T-cell (primary cell): ENCODE data around the gene MPRIP. TPM values are rescaled to one million over a fixed set of nuclear protein-coding genes. Genes with fewer than 3 reads are reported as not detected.
A peak's percentile ranks its signal among the peaks of the same experiment; 100 is the strongest.

Source experiments
- ATAC-seq, 4 experiments: fragments of 200-7000 bp in 3 of 4; fragments of 150-1000 bp in 1 of 4; cut with Tn5 transposase; replicated peaks in 1 of 4; 1 replicate in 3 of 4; 2 replicates in 1 of 4; pipeline ENCODE4 v1.10.0; 2021; ENCODE audit warnings: moderate library complexity in 3 of 4, mild to moderate bottlenecking in 2 of 4, moderate number of reproducible peaks in 1 of 4
- CTCF ChIA-PET, 2 donors: fragments of 300-600 bp; sonication (Branson Sonifier 250); formaldehyde crosslinking; loops; one replicate each; lab custom pipeline; 2022; ENCODE audit warnings: antibody characterized with exemption in 2 of 2; lab: Charles Lee
- POLR2A ChIA-PET, 2 donors: fragments of 300-600 bp; sonication (Branson Sonifier 250); formaldehyde crosslinking; loops; one replicate each; lab custom pipeline; 2022; ENCODE audit warnings: antibody characterized with exemption in 2 of 2; lab: Charles Lee
- DNase-seq, 35 experiments: peaks; one replicate each; pipeline versions ENCODE4 v3.0.0 to v3.0.0-alpha.2; 2013 to 2023
- H3K27ac ChIP-seq: one replicate; pipeline ENCODE4 v1.5.1; 2013; ENCODE audit warnings: low read length
- H3K27me3 ChIP-seq, 2 experiments: replicated peaks in 1 of 2; 1 replicate in 1 of 2; 2 replicates in 1 of 2; pipeline versions ENCODE4 v1.6.1 to v1.7.0; 2013; ENCODE audit warnings: low read length in 1 of 2, mixed read lengths in 1 of 2; ENCODE audit not compliant: control insufficient read depth in 2 of 2, insufficient read depth in 2 of 2; ENCODE audit errors: extremely low read depth in 1 of 2
- H3K36me3 ChIP-seq, 2 donors: 1 replicate in 1 of 2; 2 replicates in 1 of 2; pipeline versions ENCODE4 v1.6.1 to v1.7.0; 2013; ENCODE audit warnings: low read length in 1 of 2; ENCODE audit not compliant: control insufficient read depth in 2 of 2, insufficient read depth in 1 of 2; ENCODE audit errors: extremely low read depth in 1 of 2
- H3K4me1 ChIP-seq, 2 experiments: 1 replicate in 1 of 2; 2 replicates in 1 of 2; pipeline versions ENCODE4 v1.6.1 to v1.7.0; 2013; ENCODE audit warnings: low read length in 2 of 2, mixed read lengths in 1 of 2; ENCODE audit not compliant: insufficient read depth in 2 of 2, control insufficient read depth in 1 of 2; ENCODE audit errors: extremely low read depth in 1 of 2
- H3K4me3 ChIP-seq, 2 donors: 1 replicate in 1 of 2; 2 replicates in 1 of 2; pipeline versions ENCODE4 v1.5.1 to v1.7.0; 2013; ENCODE audit warnings: mild to moderate bottlenecking in 2 of 2, low read length in 1 of 2, moderate library complexity in 1 of 2; ENCODE audit not compliant: control insufficient read depth in 1 of 2; ENCODE audit errors: extremely low read depth in 1 of 2
- H3K9me3 ChIP-seq: 2 replicates; pipeline ENCODE4 v1.7.0; 2013
- H3K27ac Mint-ChIP-seq, 2 donors: one replicate each; pipeline ENCODE4 v1.8.0; 2020 to 2021; ENCODE audit warnings: mild to moderate bottlenecking in 2 of 2, mixed read lengths in 2 of 2
- H3K27me3 Mint-ChIP-seq, 2 donors: one replicate each; pipeline ENCODE4 v1.8.0; 2021 to 2022; ENCODE audit warnings: mixed read lengths in 2 of 2
- H3K36me3 Mint-ChIP-seq: one replicate; pipeline ENCODE4 v1.8.0; 2021; ENCODE audit warnings: mixed read lengths
- H3K4me1 Mint-ChIP-seq, 3 donors: one replicate each; pipeline ENCODE4 v1.8.0; 2020 to 2022; ENCODE audit warnings: mixed read lengths in 3 of 3, mild to moderate bottlenecking in 1 of 3
- H3K4me3 Mint-ChIP-seq, 3 donors: one replicate each; pipeline ENCODE4 v1.8.0; 2020 to 2022; ENCODE audit warnings: mild to moderate bottlenecking in 3 of 3, mixed read lengths in 3 of 3, moderate library complexity in 3 of 3
- H3K9me3 Mint-ChIP-seq, 3 donors: one replicate each; pipeline ENCODE4 v1.8.0; 2020 to 2022; ENCODE audit warnings: mixed read lengths in 3 of 3
- WGBS: methylation state at CpG from one replicate; pipeline ENCODE4 v1.1.5; 2013; ENCODE audit warnings: missing lambda C conversion rate; ENCODE audit not compliant: insufficient coverage; 5-methylcytosine and 5-hydroxymethylcytosine counted together
- total RNA-seq, 35 experiments: library from RNA in 6 of 35; stranded (reverse) in 6 of 35; fragments of 120-200 nt in 1 of 35; gene quantifications; one replicate each; pipeline versions ENCODE4 v1.2.1 to v1.2.4 and lab custom pipeline; 2013 to 2026

MPRIP gene
- total RNA-seq, 5 donors from 2014 or later (not counting 1 experiment from before 2014, with no cell fraction given), result 189 to 266 (median 247) TPM

DNA sequence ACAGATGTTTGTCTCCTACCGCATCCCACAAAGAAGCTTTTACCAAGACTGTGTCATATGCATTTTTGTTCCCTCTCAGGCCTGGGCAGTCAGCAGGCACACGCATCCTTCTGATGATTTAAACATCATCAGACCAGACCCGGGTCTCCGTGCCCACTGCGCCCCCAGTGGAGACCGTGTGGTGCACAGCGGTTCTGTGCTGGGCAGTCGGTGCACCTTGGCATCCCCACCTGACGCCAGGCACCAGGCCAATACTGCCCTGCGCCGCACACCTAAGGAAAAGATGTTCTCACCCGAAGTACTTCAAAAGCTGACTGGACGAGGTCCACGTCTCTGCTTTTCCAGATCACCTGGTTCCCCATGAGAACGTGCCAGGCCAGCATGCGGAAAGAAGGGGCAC, 174.5 kb downstream of the MPRIP start:
- H3K27ac Mint-ChIP-seq, result no peak overlapping the region
- no peak for ATAC-seq
- H3K27me3 Mint-ChIP-seq, result no peaks in the 10 kb centered on the region
- H3K4me1 Mint-ChIP-seq, result no peaks in the 10 kb centered on the region
- H3K9me3 ChIP-seq, result no peaks in the 10 kb centered on the region
- no peaks in the 10 kb centered on the region for H3K4me1 ChIP-seq
- H3K9me3 Mint-ChIP-seq, result no peaks in the 10 kb centered on the region
- H3K4me3 ChIP-seq, result no peak overlapping the region
- ChIA-PET POLR2A (no interaction called here), CTCF (no interaction called here)
- H3K27ac ChIP-seq, result no peak overlapping the region
- peaks cover 61% of the 10 kb centered on the region for H3K36me3 Mint-ChIP-seq
- no peak for DNase-seq
- H3K27me3 ChIP-seq, result no peaks in the 10 kb centered on the region
- H3K4me3 Mint-ChIP-seq, result no peak overlapping the region
- 96% methylated on average over 15 of the region's 16 CpGs for WGBS
- H3K36me3 ChIP-seq, result peaks cover 27 to 83% of the 10 kb centered on the region in 2 donors

DNA sequence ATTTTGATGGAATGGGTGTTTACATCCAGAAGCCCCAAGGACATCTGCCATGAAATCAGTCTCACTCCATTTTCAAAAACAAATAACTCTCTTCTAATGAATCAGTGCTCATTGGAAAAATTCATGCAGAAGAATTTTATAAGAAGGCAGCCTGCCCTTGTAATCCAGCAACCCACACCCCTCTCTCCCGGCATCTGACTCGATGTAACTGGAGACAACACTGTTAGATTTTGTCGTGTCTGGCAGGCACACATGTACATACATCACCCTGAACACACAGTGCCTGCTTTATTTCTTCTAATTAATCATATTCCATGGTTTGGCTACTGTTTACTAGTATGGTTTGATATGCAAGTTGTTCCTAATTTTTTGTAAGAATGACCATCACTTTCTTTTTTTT, 175.7 kb downstream of the MPRIP start:
- Histone ChIP-seq H3K27me3 (no peaks in the 10 kb centered on the region), H3K36me3 (peaks cover 27 to 92% of the 10 kb centered on the region in 2 donors), H3K4me1 (no peaks in the 10 kb centered on the region), H3K4me3 (no peak overlapping the region), H3K27ac (no peak overlapping the region), H3K9me3 (no peaks in the 10 kb centered on the region)
- Mint-ChIP-seq H3K27me3 (no peaks in the 10 kb centered on the region), H3K9me3 (no peaks in the 10 kb centered on the region), H3K4me3 (no peak overlapping the region), H3K4me1 (no peaks in the 10 kb centered on the region), H3K27ac (peak overlapping the region in 1 of 2 donors; percentile 11), H3K36me3 (peaks cover 63% of the 10 kb centered on the region)
- WGBS, result no CpG with 5 or more reads among the region's 3 CpGs
- CTCF ChIA-PET, result no interaction called here
- ATAC-seq, result no peak
- POLR2A ChIA-PET, result no interaction called here
- no peak for DNase-seq

DNA sequence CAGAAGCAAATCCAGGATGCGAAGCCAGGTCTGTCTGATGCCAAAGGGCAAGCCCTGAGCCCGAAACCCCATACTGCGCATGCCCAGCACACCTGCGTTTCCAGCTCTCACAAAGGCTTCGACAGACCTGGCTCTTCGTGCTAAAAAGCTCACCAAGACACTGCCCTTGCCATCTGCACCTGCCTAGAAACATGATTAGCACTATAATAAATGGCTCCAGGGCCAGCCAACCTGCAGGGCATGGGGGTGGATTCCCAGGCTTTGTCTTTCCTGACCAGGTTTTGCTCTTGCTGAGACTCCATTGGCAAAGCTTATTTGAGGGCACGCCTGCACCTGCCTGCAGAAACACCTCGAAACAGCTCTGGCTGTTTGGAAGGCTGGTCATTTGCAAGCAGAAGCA, 178.3 kb downstream of the MPRIP start:
- POLR2A ChIA-PET, result no interaction called here
- Histone ChIP-seq H3K36me3 (peaks cover 43 to 93% of the 10 kb centered on the region in 2 donors), H3K27me3 (no peaks in the 10 kb centered on the region), H3K9me3 (no peaks in the 10 kb centered on the region), H3K27ac (no peak overlapping the region), H3K4me1 (no peaks in the 10 kb centered on the region), H3K4me3 (no peak overlapping the region)
- DNase-seq, result no peak
- H3K27ac Mint-ChIP-seq, result no peak overlapping the region
- H3K36me3 Mint-ChIP-seq, result peaks cover 68% of the 10 kb centered on the region
- H3K27me3 Mint-ChIP-seq, result no peaks in the 10 kb centered on the region
- CTCF ChIA-PET, result no interaction called here
- H3K9me3 Mint-ChIP-seq, result no peaks in the 10 kb centered on the region
- ATAC-seq, result no peak
- no peak overlapping the region for H3K4me3 Mint-ChIP-seq
- 100% methylated on average over 7 of the region's 8 CpGs for WGBS
- H3K4me1 Mint-ChIP-seq, result no peaks in the 10 kb centered on the region

DNA sequence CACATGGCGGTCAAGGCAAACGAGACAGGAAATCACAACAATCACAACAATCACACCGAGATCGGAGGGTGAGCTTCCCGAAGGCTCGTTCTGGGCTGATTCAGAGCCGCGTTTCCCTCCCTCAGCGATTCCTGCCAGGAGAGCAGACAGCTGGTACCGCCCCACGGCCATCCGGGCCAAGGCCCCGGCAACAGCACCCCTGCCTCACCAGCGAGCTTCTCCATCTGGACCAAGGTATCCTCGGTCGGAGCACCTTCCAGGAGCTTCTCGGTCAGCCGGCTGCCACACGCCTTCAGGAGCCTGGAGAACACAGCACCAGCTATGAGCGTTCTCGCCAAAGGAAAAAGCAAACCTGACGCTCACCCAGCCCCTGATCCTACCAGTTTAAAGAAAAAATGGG, 179.1 kb downstream of the MPRIP start:
- H3K27me3 Mint-ChIP-seq, result no peaks in the 10 kb centered on the region
- ChIA-PET CTCF (no interaction called here), POLR2A (no interaction called here)
- DNase-seq, result no peak
- no peaks in the 10 kb centered on the region for H3K4me1 Mint-ChIP-seq
- Histone ChIP-seq H3K27ac (no peak overlapping the region), H3K4me3 (no peak overlapping the region), H3K4me1 (no peaks in the 10 kb centered on the region), H3K9me3 (no peaks in the 10 kb centered on the region), H3K27me3 (no peaks in the 10 kb centered on the region), H3K36me3 (peaks cover 44 to 93% of the 10 kb centered on the region in 2 donors)
- WGBS, result 96% methylated on average over 20 of the region's 22 CpGs
- no peak for ATAC-seq
- H3K27ac Mint-ChIP-seq, result no peak overlapping the region
- H3K9me3 Mint-ChIP-seq, result no peaks in the 10 kb centered on the region
- H3K4me3 Mint-ChIP-seq, result no peak overlapping the region
- H3K36me3 Mint-ChIP-seq, result peaks cover 65% of the 10 kb centered on the region

GRCh38 chr17:17223736-17224135, 181.5 kb downstream of the MPRIP start:
- Mint-ChIP-seq H3K4me1 (no peaks in the 10 kb centered on the region), H3K27me3 (no peaks in the 10 kb centered on the region), H3K36me3 (peaks cover 63% of the 10 kb centered on the region), H3K27ac (no peak overlapping the region), H3K9me3 (no peaks in the 10 kb centered on the region), H3K4me3 (no peak overlapping the region)
- peaks cover 49 to 93% of the 10 kb centered on the region in 2 donors for H3K36me3 ChIP-seq
- WGBS, result 96% methylated on average over 15 of the region's 16 CpGs
- no peaks in the 10 kb centered on the region for H3K9me3 ChIP-seq
- ChIA-PET CTCF (no interaction called here), POLR2A (no interaction called here)
- no peaks in the 10 kb centered on the region for H3K4me1 ChIP-seq
- H3K4me3 ChIP-seq, result no peak overlapping the region
- ATAC-seq (no peak), DNase-seq (no peak)
- H3K27ac ChIP-seq, result no peak overlapping the region
- H3K27me3 ChIP-seq, result no peaks in the 10 kb centered on the region

DNA sequence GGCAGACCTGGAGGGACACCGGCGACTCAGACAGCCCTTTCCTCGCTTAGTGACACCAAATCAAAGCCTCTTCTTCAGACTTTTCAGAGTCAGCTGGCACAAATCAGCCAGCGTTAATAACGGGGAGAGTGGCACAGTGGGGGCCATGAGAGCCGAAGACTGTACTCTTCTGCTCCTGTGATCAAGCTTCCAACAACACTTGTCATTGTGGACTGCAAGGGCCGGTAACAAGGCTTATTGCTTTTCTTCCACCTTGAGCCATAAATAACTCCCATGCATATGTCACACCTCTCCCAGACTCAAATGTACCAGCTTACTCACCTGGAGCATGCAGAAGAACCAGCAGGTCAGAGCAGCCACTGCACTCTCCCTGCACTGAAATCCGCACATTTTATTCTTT, 181.9 kb downstream of the MPRIP start:
- Mint-ChIP-seq H3K27me3 (no peaks in the 10 kb centered on the region), H3K4me3 (no peak overlapping the region), H3K9me3 (no peaks in the 10 kb centered on the region), H3K27ac (no peak overlapping the region), H3K4me1 (no peaks in the 10 kb centered on the region), H3K36me3 (peaks cover 64% of the 10 kb centered on the region)
- ATAC-seq, result no peak
- 79% methylated on average over 7 of the region's 8 CpGs for WGBS
- no peak for DNase-seq
- Histone ChIP-seq H3K27ac (no peak overlapping the region), H3K4me3 (no peak overlapping the region), H3K36me3 (peaks cover 49 to 93% of the 10 kb centered on the region in 2 donors), H3K4me1 (no peaks in the 10 kb centered on the region), H3K27me3 (no peaks in the 10 kb centered on the region), H3K9me3 (no peaks in the 10 kb centered on the region)
- CTCF ChIA-PET, result no interaction called here
- POLR2A ChIA-PET, result no interaction called here

- CTCF ChIA-PET, result no interaction called here
Measured at GRCh38 chr17:17225901-17226300, 183.6 kb downstream of the MPRIP start.

More at GRCh38 chr17:17225901-17226300, 183.6 kb downstream of the MPRIP start:
- Histone ChIP-seq H3K4me3 (no peak overlapping the region), H3K36me3 (peaks cover 56 to 90% of the 10 kb centered on the region in 2 donors), H3K9me3 (no peaks in the 10 kb centered on the region), H3K27me3 (no peaks in the 10 kb centered on the region), H3K27ac (no peak overlapping the region), H3K4me1 (no peaks in the 10 kb centered on the region)
- H3K27ac Mint-ChIP-seq, result no peak overlapping the region
- no peaks in the 10 kb centered on the region for H3K9me3 Mint-ChIP-seq
- POLR2A ChIA-PET, result no interaction called here
- ATAC-seq (no peak), DNase-seq (no peak)
- no peak overlapping the region for H3K4me3 Mint-ChIP-seq
- no peaks in the 10 kb centered on the region for H3K4me1 Mint-ChIP-seq
- peaks cover 62% of the 10 kb centered on the region for H3K36me3 Mint-ChIP-seq
- WGBS, result 97% methylated on average over 9 of the region's 10 CpGs
- H3K27me3 Mint-ChIP-seq, result no peaks in the 10 kb centered on the region
